NT2/D1 (cell line): ENCODE data around the gene GAS7.

Experiments used
- DNase-seq: peaks from one replicate; pipeline ENCODE4 v3.0.0-alpha.2; 2011; ENCODE audit warnings: low read depth, low spot score
- H3K27me3 ChIP-seq: 2 replicates; pipeline ENCODE4 v1.6.0; 2011; ENCODE audit warnings: mild to moderate bottlenecking; ENCODE audit not compliant: insufficient read length, insufficient read depth
- H3K36me3 ChIP-seq: 2 replicates; pipeline ENCODE4 v1.6.1; 2011; ENCODE audit warnings: mild to moderate bottlenecking, low read length, mixed read lengths; ENCODE audit not compliant: insufficient read depth, insufficient read length
- H3K4me1 ChIP-seq: 2 replicates; pipeline ENCODE4 v1.5.1; 2011; ENCODE audit not compliant: insufficient read depth, insufficient read length
- H3K4me3 ChIP-seq: 2 replicates; pipeline ENCODE4 v1.5.1; 2011; ENCODE audit warnings: low read depth; ENCODE audit not compliant: insufficient read length
- H3K9ac ChIP-seq: 2 replicates; pipeline ENCODE4 v1.6.0; 2011; ENCODE audit warnings: low read depth; ENCODE audit not compliant: insufficient read length
- H3K9me3 ChIP-seq: 2 replicates; pipeline ENCODE4 v1.5.1; 2011; ENCODE audit warnings: mild to moderate bottlenecking, low read length; ENCODE audit not compliant: insufficient read depth
- SUZ12 ChIP-seq: IDR thresholded peaks from 2 replicates; pipeline ENCODE4 v1.6.1; 2011; ENCODE audit not compliant: insufficient read length, insufficient read depth; ENCODE audit errors: extremely low read depth
- YY1 ChIP-seq: IDR thresholded peaks from 2 replicates; pipeline ENCODE4 v1.6.1; 2011; ENCODE audit not compliant: insufficient read length, insufficient read depth
- ZNF274 ChIP-seq: IDR thresholded peaks from 2 replicates; pipeline ENCODE4 v1.6.1; 2011; ENCODE audit warnings: mild to moderate bottlenecking, low read depth, low read length

GAS7 gene

DNA sequence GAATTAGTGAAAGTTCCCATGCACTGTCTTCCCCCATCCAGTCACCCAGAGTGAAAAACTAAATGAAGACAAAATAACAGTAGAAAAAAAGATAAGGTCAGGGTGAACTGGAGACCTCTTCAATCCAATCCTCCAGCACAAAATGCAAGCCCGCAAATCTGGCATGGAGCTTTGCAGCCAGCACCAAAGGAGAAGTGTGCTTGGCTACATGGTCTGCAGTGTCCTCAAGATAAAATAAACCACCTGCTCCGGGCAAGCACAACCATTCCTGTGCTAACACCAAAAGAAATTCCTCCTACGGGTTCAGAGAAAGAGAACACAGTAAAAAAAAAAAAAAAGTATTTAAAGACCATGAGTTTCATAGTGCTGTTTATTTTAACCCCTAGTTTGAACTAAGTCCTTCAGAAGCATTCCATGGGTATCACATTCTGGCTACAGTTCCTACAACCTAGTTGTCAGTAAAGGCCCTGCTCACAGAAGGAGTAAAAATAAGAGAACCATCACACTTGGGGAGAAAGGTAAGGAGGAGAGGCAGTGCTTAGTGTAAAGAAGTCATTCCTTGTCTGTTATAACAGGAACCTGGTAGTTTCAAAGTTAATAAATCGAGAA is 109.1 kb downstream of the GAS7 start:
- no peak for TF ChIP-seq YY1
- no peak for TF ChIP-seq SUZ12
- H3K27me3 ChIP-seq, result no peaks in the 10 kb centered on the region
- peaks cover 4% of the 10 kb centered on the region for H3K4me1 ChIP-seq
- H3K9me3 ChIP-seq, result peaks cover 8% of the 10 kb centered on the region
- H3K9ac ChIP-seq, result no peak overlapping the region
- no peaks in the 10 kb centered on the region for H3K36me3 ChIP-seq
- no peak overlapping the region for H3K4me3 ChIP-seq
- DNase-seq, result no peak

DNA sequence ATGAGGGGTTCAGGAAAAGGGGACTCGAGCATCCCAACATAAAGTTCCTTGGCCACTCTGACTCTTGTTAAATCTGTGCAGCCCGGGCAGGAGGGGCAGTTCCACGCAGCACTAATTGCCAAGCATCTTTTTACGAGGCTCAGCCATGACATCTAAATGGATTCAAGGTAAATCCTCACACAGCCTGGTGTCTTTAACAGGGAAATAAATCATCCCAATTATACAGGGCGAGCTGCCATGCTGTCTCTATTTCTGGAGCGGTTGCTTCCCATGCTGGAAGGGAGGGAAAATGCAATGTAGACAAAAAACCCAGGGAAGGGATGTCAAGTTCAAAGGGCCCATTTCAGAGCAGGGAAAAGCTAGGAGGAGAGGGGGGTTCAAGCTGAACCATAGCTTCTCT is 110.0 kb downstream of the GAS7 start:
- Histone ChIP-seq H3K27me3 (no peaks in the 10 kb centered on the region), H3K9ac (no peak overlapping the region), H3K9me3 (peaks cover 12% of the 10 kb centered on the region), H3K36me3 (no peaks in the 10 kb centered on the region), H3K4me3 (no peak overlapping the region), H3K4me1 (peaks cover 4% of the 10 kb centered on the region)
- TF ChIP-seq YY1, result no peak
- TF ChIP-seq ZNF274, result no peak
- no peak for TF ChIP-seq SUZ12
- no peak for DNase-seq

DNA sequence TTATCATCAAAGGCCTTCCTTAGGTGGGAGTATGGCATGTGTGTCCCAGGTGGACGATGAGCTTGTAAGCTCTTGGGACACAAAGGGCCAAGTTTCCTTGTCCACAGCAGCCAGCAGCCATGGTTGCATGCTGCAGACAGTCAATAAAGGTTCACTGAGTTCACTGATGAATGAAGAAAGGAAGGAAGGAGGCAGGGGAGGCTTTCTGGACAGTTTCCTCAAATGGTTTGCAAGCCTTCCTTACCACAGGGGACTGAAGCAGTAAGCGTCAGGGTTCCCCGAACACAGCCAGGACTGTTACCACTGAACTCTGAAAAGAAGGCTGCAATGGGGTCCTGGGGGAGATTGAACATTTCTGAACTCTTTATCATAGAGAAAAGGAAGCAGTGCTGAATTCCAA is 111.1 kb downstream of the GAS7 start:
- no peak for TF ChIP-seq YY1
- no peak for TF ChIP-seq ZNF274
- no peak for TF ChIP-seq SUZ12
- no peak overlapping the region for H3K4me3 ChIP-seq
- H3K9ac ChIP-seq, result no peak overlapping the region
- DNase-seq, result no peak
- H3K36me3 ChIP-seq, result no peaks in the 10 kb centered on the region
- H3K4me1 ChIP-seq, result peaks cover 4% of the 10 kb centered on the region
- no peaks in the 10 kb centered on the region for H3K27me3 ChIP-seq
- H3K9me3 ChIP-seq, result peaks cover 15% of the 10 kb centered on the region

DNA sequence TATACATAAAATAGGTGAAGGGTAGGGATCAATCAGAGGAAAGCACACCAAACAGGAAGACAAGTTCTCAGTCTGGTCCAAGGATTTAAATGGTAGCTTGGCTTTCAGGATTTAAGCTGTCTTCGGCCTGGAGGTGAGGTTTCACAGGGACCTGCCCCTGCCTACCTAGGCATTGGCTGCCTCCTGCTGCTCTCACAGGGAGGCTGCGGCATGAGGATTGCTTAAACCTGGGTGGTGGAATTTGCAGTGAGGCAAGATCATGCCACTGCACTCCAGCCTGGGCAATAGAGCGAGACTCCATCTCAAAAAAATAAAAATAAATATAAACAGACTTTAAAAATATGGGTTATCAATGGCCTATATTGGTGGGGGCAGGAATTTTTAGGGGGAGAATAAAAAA is 114.5 kb downstream of the GAS7 start:
- no peak for DNase-seq
- Histone ChIP-seq H3K27me3 (no peaks in the 10 kb centered on the region), H3K4me3 (no peak overlapping the region), H3K9me3 (peaks cover 23% of the 10 kb centered on the region), H3K36me3 (no peaks in the 10 kb centered on the region), H3K9ac (no peak overlapping the region), H3K4me1 (peaks cover 4% of the 10 kb centered on the region)
- TF ChIP-seq SUZ12, result no peak
- no peak for TF ChIP-seq ZNF274
- TF ChIP-seq YY1, result no peak

DNA sequence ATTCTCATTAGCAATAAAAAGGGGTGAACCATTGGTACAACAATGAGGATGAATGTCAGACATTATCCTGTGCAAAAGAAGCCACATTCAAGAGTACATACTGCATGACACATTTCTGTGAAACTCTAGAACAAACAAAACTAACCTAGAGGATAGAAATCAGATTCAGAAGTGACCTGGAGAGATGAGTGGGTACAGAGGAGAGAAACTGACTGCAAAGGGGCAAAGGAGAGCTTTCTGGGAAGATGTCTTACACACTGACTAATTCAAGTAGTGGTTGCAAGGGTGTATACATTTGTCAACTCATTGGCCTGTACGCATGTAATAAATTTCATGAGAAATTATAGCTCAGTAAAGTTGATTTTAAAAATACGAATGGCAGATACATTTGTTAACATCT is 115.6 kb downstream of the GAS7 start:
- Histone ChIP-seq H3K9me3 (peaks cover 23% of the 10 kb centered on the region), H3K4me3 (no peak overlapping the region), H3K4me1 (peaks cover 4% of the 10 kb centered on the region), H3K9ac (no peak overlapping the region), H3K27me3 (no peaks in the 10 kb centered on the region), H3K36me3 (no peaks in the 10 kb centered on the region)
- TF ChIP-seq ZNF274 (no peak), SUZ12 (no peak), YY1 (no peak)
- DNase-seq, result no peak

DNA sequence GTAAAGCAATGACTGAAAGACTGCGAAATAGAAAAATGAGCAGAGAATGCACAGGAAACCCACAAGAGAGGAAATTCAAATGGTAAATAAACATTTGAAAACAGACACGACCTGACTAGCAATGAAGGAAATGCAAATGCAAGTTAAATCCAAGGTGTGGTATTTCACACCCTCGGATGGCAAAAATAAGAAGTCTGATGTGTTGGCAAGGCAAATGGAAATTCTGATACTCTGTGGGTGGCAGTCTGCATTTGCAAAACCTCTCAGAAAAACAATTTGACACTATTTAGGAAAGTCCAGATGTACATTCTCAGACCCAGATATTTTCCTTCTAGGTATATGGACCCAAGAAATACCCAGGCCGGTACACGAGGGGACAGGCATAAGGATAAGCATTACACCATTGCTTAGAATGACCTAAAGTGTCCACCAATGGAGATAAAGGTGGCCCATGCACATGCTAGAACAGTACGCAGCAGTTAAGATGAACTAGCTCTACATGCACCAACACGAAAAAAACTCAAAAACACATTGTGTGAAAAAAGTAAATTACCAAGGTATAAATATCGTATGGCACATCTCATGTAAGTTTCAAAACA is 116.7 kb downstream of the GAS7 start:
- DNase-seq, result no peak
- Histone ChIP-seq H3K4me3 (no peak overlapping the region), H3K9me3 (peaks cover 23% of the 10 kb centered on the region), H3K4me1 (peaks cover 4% of the 10 kb centered on the region), H3K9ac (no peak overlapping the region), H3K36me3 (no peaks in the 10 kb centered on the region), H3K27me3 (no peaks in the 10 kb centered on the region)
- TF ChIP-seq ZNF274, result no peak
- TF ChIP-seq YY1, result no peak
- TF ChIP-seq SUZ12, result no peak

DNA sequence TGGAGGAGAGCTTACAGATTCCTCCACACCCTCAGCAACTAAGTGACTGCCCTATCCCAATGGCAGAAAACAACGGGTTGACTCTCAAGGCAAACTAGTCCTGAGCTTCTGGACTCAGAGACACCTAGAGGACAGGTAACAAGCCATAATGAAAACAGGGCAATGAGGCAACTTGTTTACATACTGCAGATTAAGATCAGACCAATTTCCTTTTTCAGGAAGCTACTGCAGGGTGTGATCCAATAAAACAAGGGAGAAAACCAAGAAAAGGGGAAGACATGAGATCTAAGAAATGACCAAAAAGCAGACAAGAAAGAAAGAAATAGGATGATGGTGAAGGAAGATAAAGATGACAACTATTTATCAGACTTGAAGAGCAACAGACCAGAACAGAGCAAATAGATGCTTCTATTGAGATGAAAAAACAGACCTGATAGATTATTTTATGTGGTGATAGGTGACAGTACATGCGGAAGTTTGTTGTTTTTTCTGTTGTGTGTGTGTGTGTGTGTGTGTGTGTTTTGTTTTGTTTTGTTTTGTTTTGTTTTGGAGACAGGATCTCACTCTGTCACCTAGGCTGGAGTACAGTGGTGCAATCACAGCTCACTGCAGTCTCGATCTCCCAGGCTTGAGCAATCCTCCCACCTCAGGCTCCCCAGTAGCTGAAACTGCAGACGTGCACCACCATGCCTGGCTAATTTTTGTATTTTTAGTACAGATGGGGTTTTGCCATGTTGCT is 120.7 kb downstream of the GAS7 start:
- peaks cover 12% of the 10 kb centered on the region for H3K9me3 ChIP-seq
- TF ChIP-seq YY1 (no peak), SUZ12 (no peak), ZNF274 (no peak)
- no peak for DNase-seq
- no peaks in the 10 kb centered on the region for H3K27me3 ChIP-seq
- H3K4me1 ChIP-seq, result peaks cover 2% of the 10 kb centered on the region
- H3K4me3 ChIP-seq, result no peak overlapping the region
- H3K9ac ChIP-seq, result no peak overlapping the region
- no peaks in the 10 kb centered on the region for H3K36me3 ChIP-seq

DNA sequence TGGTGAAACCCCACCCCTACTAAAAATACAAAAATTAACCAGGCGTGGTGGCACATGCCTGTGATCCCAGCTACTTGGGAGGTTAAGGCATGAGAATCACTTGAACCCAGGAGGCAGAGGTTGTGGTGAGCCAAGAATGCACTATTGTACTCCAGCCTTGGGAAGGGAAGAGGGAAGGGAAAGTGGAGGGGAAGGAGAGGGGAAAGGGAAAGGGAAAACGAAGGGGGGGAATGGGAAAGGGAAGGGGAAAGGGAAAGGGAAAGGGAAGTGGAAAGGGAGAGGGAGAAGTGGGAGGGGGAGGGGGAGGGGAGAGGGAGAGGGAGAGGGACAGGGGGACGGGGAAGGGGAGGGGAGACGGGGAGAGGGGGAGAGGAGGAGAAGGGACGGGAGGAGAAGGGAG is 122.5 kb downstream of the GAS7 start:
- DNase-seq, result no peak

More for the DNA sequence above, 122.5 kb downstream of the GAS7 start:
- TF ChIP-seq YY1 (no peak), SUZ12 (no peak), ZNF274 (no peak)
- Histone ChIP-seq H3K9ac (no peak overlapping the region), H3K27me3 (no peaks in the 10 kb centered on the region), H3K36me3 (no peaks in the 10 kb centered on the region), H3K4me1 (peaks cover 2% of the 10 kb centered on the region), H3K9me3 (no peaks in the 10 kb centered on the region), H3K4me3 (no peak overlapping the region)
